NCI-H2171 treated with DMSO at 0.1 percent for 48 hours (cell line): ENCODE data around the gene OSBPL5.
"Not testable (repeated sequence)": the region's sequence is repeated elsewhere in the genome, so short reads cannot be mapped to it uniquely, and the experiment has no call there.

Source experiments
- DNase-seq: peaks from one replicate; lab custom pipeline; 2025; lab: John Stamatoyannopoulos, UW

OSBPL5 gene

DNA sequence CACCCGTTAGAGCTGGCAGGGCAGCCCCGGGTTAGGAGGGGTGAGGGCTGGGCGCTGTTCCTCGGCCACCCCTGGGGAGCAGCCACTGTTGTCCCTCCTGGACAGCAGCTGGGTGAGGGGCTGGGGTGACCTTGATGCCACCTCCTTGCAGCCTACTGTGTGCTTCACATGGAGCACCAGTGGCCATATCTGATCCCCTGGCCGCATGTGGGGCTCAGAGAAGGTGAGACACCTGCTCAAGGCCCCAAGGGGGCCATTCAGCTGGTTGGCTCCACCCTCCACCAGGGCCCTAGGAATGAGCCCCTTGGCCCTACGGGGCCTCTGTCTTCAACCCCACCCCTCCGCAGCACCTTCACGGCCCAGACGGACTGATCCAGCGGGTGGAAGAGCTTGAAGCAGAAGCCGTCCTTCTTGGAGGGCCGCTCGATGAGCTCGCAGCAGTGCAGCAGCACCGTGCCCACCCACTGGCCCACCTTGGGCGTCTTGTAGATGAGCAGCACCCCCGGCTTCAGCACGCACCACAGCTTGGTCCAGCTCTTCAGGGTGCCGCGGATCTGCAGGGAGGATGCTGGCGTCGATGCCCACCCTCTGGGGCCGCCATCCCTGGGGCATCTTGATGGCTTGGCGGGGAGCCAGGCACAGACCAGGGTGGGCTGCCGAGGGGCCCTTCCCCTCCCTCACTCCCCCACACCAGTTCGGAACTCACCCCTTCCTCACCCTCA is 44.9 kb downstream of the OSBPL5 start:
- DNase-seq, result no peak

DNA sequence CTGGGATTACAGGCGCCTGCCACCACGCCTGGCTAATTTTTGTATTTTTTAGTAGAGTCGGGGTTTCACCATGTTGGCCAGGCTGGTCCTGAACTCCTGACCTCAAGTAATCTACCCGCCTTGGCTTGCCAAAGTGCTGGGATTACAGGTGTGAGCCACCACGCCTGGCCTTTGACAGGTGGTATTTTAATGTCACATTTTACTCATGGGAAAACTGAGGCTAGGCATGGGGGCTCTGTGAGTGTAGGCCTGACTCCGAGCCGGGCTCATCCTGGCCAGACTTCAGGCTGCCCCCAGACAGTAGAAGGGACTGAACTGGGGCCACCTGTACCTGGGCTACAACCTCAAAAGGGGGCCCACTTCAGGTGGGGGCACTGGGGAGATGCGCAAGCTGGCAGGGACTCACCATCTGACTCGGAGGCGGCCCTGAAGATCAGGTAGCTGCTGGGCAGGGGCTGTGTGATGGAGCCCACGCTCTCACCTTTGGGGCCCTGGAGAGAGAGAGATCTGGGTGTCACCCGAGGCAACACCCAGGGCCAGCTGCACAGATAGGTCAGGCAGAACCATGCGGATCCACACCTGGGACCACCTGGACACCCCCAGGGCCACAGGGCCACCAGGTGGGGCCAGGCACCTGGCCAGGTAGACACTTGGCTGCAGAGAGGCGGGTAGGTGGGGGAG is 45.8 kb downstream of the OSBPL5 start:
- no peak for DNase-seq

DNA sequence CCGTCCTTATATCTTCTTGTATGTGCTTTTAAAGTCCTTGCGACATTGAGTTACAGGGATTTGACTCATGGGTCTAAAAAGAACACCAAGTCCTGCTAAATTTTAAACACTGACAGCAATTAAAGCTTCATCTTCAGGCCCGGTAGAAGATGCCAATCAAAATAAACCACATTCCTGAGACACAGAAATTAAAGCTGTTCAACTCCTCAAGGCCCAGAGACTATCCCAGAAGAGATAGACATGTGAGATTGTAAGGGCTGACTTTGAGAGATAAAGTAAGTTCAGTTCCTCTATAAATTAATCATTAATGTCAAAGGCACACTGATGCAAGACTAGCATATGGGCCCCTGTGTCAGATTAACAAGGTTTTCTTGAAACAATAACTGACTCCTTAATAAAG is 49.8 kb downstream of the OSBPL5 start:
- DNase-seq, result no peak

DNA sequence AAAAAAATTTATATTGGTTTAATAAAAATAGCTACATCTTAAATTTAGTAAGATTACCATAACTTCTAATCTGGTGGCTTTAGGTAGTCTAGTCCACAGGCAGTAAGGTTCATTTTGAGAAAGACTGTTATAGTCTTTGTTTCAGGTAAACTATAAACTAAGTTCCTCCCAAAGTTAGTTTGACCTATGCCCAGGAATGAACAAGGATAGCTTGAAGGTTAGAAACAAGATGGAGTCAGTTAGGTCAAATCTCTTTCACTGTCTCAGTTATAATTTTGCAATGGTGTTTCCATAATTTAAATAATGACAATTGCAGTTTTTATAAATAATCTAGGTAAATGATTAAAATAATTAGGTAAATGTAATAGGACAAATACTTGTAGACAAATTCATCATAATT is 51.4 kb downstream of the OSBPL5 start:
- DNase-seq, result not testable (repeated sequence)

DNA sequence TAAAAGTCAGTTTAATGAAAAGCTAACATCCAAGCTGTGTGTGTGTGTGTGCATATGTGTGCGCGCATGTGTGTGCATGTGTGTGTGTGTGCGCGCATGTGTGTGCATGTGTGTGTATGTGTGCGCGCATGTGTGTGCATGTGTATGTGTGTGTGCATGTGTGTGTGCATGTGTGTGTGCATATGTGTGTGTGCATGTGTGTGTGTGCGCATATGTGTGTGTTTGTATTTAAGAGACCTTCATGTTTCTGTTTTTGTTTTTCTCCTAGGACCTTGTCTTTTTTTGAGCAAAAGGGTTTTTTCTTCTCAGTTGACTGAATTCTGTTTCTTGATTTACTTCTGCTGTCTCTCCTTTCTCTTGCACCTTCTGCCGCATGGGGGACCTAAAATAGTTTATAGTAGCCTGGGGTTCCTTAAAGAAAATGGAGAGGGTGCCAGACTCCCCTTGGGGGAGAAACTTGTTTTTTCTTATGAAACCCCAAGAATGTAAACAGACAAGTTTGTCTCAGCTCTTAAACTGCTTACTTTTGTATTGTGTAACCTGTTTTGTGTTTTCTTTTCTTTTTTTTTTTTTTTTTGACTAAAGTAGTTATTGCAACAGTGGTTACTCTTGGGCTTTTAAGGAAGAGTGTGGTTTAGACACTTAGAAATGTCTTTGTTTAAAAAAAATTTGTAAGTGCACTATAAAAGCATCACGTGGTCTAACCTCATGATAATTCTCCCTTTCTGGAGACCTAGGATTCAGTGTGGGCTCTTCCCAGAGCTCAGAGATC is 53.0 kb downstream of the OSBPL5 start:
- no peak for DNase-seq

DNA sequence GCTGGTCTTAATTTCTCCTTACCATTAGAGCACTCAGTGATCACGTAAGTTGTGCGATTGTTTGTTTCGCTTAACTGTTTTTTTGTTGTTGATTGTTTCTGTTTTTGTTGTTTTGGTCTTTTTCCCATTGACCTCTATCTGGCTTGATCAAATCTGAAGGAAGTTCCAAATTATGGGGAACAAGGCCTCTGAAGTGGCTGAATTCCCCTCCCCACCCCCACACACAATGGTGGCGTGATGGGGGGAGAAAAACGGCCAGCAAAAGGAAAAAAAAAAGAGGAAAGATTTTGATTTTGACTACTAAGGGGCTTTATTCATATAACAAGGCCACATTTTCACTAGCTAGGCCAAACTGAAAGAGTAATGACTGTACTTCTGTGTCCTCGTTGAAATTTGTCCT is 53.6 kb downstream of the OSBPL5 start:
- DNase-seq, result no peak

DNA sequence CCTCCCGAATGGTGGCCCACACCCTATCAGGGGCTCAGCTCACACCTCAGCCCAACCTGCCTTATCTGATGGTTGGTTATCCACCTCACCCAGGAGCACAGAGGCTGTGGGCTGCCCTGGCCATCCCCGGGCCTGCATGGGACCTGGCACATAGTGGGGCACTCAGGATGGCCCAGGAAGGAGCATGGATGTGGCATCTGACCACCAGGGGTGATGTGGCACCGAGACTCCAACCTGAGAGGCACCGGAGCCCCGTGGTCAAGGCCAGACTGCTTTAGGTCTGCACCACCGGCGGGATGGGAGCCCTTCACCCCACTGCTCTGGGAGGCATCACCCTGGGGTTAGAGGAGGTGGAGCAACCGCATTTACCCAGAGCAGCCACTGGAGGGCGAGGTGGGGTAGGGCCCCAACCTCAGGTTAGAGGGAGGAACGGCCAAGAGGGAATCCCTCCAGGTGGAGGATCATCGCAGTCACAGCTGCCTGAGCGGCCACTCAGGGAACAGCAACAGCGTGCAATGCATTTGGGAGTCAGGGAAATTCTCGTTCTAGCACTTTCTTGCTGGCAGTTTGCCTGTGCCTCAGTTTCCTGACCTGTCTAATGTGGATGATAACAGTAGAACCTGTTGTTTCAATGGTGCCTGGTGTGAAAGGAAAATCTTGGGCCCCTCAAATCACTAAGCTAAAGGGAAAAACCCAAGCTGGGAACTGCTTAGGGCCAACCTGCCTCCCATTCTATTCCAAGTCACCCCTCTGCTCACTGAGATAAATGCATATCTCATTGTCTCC is 55.0 kb downstream of the OSBPL5 start:
- DNase-seq, result no peak

DNA sequence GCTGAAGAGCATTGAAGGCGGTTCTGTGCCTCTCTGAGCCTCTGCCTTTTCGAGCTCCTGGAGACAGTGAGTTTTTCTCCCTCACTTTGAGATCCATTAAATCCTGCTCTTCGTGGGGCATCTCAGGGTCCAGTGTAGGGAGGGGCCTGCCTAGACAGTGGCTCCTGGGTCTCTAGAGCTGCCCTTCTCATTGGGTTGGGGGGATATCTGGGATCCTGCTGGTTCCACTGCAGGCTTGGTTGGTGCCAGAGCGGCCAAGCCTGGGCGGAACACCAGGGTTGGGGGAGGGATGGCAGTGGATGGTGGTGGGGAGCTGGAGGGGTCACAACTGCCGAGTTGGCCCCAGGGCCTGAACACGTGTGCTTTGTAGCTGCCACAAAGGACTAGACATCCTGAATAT is 55.7 kb downstream of the OSBPL5 start:
- DNase-seq, result no peak

DNA sequence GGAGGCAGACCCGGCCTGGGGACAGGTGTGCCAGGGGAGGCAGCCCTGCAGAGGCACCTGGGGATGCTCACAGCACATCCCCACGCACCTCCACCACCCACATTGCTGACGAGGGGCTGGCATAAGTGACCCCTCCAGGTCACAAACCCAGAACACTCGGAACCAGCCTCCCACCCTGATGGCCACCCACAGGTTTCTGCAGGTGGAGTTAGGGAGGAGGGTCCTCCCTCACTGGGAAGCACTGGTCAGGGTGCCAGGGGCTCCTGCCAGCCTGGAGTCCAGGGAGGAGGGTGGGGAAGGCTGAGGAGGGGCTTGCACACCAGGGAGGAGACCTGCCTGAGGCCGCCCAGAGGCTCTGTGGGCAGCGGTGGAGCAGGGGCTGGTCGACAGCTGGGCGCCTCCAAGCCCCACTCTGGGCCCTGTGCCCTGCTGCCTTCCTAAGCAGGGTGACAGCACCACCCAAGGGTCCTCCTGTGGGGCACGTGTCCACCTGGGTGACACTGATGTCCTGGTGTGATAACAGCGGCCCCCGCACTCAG is 56.9 kb downstream of the OSBPL5 start:
- DNase-seq, result no peak

DNA sequence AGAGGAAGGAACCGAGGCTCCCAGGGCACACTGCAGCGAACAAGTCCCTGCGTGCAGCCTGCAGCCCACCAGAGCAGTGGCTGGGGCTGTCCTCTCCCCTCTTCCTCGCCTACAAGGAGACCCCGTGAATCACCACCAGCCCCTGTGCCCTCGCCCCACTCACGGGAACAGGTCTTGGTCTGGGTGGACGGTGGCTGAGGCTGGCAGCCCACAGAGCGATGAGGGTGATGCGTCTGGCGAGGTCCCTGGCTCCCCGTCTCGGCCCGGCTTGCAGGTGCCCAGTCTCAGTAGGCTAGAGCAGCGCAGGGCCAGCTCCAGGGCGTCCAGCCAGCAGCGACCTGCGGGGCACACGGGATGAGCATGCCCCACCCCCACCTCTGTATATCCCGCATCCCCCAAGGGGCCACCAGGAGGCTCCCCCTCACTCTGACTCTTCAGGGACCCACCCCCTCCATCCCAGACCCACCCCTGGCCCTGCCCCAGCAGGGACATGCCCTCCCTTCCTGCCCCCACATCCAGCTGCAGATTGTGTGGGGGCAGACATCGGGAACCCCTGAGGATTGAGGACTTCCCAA is 57.4 kb downstream of the OSBPL5 start:
- DNase-seq, result no peak

DNA sequence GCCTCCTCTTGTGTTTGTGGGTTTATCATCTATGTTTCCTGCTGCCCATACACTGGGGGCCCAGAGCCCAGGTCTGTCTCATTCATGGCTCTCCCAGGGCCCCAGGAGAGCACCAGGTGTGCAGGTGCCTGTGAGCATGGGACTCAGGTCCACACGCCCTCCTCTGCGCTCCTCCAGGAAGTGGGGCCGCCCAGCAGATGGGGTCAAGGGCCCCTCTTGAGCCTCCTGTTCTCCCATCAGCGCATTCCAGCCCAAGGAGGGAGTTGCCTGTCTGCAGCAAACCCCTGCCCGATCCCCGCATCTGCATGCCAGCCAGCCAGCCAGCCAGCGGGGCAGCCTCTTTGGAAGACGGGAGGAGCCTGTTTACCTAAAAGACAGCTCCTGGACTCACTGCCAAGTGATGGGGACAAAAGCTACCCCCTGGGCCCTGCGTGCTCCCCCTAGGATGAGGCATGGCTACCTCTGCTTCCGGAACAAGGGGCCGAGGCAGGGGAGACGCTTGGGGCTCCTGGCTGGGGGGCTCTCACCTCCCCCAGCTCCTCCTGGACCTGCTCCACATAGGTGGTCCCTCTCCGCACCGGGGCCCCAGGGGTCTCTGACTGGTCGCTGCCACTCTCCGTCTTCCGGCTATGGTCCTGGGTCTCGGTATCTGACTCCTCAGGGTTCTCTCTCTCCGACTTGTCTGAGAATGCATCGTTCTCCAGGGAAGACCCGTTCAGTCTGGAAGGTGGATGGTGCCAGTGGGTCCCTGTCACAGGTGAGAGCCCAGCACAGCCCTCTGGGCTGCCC is 58.2 kb downstream of the OSBPL5 start:
- no peak for DNase-seq

DNA sequence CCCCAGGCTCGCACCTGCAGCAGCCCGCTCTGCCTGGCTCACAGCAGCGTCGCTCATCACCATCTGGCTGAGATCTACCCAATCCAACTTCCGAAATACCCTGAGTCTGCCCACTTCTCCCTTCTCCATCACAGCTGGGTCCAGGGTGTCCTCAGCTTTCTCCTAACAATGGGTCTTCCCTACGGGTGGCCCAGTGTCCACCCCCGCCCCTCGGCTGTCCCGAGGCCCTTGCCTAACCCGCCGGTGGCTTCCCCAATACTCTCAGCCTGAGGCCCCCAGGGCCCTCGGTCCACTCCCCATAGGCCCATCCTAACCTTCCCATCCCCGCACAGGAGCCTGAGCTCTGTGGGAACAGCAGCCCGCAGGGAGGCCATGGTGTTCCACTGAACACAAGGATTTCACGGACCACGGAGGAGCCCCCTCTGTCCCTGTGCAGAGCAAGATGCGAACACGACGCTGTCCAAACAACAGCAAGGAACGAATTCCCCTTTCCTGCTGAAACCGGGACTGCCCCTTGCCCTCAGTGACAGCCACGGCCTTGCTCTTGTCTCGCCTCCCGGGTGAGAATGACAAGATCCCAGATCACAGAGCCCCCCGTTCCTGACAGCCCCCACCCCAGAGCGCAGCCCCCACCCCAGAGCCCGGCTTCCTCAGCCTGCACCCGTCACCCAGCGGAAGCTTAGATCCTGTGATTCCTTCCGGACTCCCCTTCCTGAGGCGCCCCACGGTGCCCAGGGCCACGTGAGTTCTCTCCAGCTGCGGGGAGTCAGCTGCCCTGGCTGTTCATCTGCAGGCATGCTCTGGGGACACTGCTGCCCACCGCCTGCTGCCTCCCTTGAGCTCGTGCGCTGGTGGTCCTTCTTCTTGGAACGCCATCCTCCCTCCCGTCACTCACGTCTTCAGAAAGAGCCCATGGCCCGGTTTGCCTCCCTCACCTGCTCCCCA is 59.0 kb downstream of the OSBPL5 start:
- DNase-seq, result no peak

DNA sequence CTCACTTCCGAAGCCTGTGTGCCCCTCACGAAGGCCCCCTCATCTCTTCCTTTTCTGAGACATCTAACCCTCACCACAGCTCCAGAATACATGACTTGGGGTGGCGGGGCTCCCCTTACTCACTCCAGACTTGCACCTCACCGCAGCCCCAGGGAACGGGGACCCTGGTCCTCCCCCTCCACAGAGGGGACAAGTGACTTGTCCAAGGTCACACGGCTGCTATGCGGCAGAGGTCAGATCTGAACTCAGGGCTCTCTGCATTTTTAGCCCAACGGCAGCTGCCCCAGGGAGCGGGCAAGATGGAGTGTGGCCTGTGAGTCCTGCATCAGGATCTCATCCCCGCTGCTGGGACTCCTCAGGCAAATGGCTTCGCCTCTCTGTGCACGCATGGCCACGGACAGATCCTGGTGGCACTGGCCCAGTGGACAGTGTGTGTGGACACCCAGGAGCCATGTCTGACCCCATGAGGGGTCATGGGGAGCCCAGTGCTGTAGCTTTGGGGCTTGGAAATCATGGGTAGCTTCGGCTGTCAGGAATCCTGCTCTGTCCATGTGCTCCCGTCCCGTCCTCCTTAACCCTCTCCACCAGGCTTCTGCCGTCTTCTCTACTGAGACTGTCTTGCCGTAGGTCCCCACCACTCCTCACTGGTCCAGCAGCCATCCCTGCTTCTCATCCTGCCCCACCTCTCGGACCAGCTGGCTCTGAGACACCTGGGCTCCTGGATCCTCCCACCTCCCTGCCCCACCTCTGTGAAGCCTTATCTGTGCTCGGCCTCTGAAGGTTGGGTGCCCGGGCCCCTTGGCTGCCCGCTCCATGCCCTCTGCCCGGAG is 59.9 kb downstream of the OSBPL5 start:
- no peak for DNase-seq

DNA sequence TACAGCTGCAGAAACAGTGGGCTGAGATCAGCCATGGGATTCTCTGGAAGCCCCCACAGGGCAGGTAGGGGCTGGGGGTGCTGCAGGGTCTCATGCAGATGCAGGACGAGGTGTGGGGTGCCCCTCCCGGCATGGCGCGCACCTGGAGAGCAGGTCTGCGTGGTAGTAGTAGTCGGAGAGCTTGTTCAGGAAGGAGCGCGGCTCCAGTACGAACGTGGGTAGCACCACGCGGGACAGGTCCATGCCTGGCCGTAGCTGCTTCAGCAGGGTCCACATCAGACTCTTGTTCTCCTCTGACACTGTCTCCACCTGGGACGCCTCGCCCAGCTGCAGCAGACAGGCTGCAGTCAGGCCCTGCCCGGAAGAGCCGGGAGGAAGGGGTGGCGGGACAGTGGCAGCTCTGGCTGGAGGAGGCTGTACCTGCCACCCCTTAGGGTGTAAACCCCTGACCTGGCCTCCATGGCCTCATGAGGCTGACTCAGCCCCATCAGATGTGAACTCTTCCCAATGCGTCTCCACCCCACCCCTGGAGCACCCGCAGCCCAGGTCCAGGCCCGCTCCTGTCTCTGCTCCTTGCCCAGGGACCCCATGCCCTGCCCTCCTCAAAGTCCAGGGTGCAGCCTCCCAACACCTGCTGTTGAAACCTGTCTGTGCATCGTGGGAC is 60.9 kb downstream of the OSBPL5 start:
- DNase-seq, result no peak

DNA sequence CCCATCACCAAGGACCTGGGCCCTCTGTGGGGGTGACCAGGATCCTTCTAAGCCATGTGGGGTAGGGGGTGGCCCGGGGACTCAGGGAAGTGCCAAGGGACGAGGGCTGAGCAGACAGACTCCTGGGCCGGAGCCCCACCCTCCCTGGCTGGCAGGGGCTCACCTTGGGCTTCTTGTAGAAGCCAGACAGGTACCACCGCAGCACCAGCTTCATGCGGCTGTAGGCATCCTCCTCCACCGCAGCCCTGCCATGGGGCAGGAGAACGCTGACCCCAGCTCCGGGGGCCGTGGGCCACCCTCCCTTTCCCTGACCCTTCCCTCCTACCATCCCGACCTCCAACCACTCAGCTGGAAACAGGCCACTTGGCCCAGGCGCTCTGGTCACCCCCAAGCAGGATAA is 62.0 kb downstream of the OSBPL5 start:
- no peak for DNase-seq

DNA sequence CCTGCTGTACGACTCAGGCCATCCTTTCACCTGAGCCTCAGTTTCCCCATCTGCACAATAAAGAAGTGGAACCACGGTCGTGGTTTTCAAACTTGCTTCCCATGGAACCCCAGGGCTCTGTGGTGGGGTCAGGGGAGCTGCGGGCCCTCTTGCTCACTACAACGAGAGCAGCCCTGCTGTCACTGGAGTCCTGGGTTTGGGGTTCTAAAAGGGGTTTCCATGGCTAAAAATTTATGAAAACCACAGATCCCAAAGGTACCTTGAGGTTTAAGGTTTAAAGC is 62.5 kb downstream of the OSBPL5 start:
- DNase-seq, result no peak

DNA sequence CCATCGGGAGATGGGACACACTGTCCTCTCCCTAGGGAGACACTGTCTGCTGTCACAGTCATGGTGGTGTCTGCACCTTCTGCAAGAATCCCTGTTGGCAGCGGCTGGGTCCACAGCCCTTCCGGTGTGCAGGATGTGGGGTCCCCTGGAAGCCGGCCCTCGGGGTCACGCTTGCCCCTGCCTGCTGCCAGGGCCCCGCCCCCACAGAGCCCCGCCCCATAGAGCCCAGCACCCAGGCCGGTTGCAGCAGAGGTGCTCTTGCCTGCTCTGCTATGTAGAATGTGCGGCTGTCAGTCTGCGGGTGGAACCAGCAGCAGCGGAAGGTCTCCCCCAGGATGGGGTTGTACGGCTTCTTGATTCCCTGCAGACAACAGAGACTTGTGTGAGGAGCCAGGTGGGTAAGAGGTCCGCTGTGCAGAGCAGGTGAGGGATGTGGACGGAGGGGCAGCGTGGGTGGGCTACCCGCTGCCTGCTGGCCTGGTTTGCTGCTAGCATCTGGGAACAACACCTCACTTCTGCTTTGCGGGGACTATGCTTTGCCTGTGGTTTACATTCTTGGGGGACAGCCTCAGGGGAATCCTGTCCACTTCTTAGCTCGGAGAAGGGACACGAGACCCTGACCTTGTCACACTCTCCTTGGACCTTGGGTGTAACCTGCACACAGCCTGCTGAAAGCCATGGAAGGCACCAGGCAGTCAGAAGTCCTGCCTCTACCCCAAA is 63.0 kb downstream of the OSBPL5 start:
- DNase-seq, result no peak

DNA sequence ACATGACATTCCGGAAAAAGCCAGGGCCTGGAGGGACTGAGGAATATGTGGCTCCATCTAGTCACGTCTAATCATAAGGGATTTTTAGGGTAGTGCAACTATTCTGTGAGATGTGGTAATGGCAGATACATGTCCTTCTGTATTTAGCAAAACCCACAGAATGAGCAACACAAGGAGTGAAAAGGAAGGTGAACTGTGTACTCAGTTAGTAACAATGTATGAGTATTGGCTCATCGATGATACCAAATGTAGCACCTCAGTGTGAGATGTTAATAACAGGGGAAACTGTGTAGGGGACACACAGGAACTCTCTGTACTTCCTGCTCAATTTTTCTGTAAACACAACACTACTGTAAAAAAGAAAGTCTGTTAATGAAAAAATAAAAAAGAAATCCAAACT is 65.9 kb downstream of the OSBPL5 start:
- DNase-seq, result no peak
